Raji (cell line): Measurements from ENCODE around the gene GCA.

Source experiments
- POLR2A ChIP-seq: IDR thresholded peaks from 2 replicates; pipeline ENCODE4 v1.6.1; 2011; ENCODE audit warnings: low read depth, low read length, control low read depth; ENCODE audit not compliant: insufficient read depth

The GCA gene

DNA sequence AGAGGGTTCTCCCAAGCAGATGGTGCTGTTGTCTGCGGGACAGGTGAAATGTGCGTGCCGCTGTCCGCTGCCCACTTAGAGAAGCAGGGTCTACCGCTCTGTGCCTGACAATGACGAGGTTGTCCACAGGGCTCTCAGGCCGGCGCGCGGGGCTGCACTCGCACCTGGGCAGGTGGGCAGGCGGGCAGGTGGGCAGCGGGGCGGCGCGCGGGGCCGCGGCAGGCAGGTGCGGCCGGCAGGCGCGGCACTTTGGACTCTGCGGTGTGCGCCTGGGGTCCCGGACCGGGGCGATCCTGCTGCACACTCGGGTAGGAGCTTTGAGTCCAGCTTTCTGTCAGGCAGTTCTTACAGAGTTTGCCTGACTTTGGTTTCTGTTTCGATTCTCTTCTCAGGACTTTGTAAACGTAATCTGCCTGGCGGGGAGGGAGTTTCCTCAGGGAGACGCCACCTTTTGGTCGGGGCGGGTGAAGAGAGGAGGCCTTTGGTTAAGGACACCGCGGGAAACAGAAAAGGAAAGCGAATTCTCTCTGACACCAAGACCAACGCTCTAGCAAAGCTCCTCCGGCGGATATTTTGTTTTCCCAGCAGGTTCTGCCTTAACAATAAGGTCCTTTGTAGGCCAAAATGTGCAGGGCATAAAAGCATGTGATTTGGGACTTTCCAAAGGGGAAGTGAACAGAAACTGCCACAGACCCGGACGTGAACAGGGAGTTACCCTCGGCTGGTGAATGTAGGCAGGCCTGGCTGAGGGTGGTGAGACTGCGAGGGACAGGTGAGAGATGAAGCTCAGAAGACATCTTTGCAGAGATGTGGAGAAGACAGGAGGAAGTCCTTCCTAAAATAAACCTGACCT is 25.4 kb upstream of the GCA start, which contains the start of gene IFIH1:
Gene IFIH1, minus strand, starts transcription at position 357 of the 853 bp plus-strand sequence. CDS start 377 bp downstream, outside the sequence.
- TF ChIP-seq POLR2A, result peak; percentile 54

- no peak for TF ChIP-seq POLR2A
Measured at GRCh38 chr2:162320864-162321517, 22.9 kb upstream of the GCA start.

- no peak for TF ChIP-seq POLR2A
Measured at GRCh38 chr2:162324953-162325352, 19.0 kb upstream of the GCA start.

DNA sequence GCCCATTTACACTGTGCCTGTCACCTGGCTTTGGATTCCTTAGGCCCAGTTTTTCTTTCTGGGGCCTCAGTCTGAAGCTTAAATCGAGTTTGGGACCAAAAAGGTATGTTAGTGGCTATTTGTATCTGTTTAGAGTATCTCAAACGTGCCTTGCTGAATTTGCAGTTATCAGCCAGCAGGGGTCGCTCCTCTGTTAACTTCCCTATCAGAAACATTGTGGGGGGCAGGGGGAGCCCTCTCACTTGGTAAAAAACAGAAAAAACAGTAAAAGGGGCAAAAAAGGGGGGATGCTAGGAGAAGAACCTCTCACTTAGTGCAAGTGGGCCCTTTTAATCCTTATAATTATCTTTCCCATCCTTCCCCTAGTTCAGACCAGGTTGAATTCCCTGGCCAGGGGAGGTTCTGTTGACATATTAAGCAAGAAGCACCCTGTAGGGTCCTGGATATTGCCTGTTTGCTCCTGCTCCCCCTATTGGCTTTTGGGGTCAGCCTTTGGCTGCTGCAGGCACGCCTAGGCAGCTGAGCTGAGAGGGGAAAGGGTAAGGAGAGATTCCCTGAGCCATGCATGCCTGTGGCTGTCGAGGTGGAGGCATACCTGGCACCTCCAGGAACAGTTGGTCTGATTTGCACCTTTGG is 16.7 kb upstream of the GCA start:
- TF ChIP-seq POLR2A, result no peak

GRCh38 chr2:162327806-162328205 is 16.1 kb upstream of the GCA start:
- no peak for TF ChIP-seq POLR2A

GRCh38 chr2:162328424-162329157 is 15.3 kb upstream of the GCA start:
- TF ChIP-seq POLR2A, result no peak

DNA sequence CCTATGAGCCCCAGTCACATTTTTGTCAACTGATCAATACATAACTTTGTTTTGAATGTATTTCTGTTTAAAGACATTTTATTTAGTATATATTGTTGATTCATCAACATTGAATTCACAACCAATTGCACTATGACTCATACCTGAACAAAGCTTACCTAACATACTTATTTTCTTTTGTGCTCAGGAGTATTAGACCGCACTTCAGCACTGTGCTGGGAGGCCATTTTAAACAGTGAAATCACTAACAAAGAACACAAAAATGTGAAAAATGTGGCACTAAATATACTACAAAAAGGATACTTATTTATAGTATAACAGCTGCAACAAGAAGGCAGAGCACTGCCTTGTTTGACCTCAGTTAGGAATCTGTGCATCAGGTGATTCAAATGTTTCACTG is 13.1 kb upstream of the GCA start:
- no peak for TF ChIP-seq POLR2A

GRCh38 chr2:162333968-162334367 is 10.0 kb upstream of the GCA start:
- TF ChIP-seq POLR2A, result no peak

GRCh38 chr2:162337868-162338267 is 6.1 kb upstream of the GCA start:
- TF ChIP-seq POLR2A, result no peak

GRCh38 chr2:162340822-162341221 is 3.1 kb upstream of the GCA start:
- TF ChIP-seq POLR2A, result no peak

DNA sequence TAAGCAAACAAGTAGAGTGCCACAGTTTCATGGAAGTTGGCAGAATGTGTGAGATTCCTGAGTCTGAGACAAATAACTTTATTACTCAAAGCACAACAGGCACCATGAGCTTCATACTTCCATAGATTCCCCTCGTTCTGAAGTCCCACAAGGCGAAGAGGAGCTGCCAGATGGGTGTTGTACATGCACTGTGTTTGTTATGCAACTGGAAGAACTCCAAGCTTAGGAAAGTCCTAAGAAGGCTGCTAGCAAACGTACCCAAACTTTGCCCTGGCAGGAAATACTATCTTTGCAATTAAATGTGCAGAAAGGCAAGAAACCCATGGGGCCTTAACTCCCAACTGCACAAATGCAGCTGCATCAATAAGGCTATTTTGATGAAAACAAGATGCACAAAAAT is 1.6 kb upstream of the GCA start:
- no peak for TF ChIP-seq POLR2A

- TF ChIP-seq POLR2A, result no peak
Measured at GRCh38 chr2:162342841-162343240, 1.1 kb upstream of the GCA start.

GRCh38 chr2:162343492-162343823 is 474 bp upstream of the GCA start:
- TF ChIP-seq POLR2A, result no peak

DNA sequence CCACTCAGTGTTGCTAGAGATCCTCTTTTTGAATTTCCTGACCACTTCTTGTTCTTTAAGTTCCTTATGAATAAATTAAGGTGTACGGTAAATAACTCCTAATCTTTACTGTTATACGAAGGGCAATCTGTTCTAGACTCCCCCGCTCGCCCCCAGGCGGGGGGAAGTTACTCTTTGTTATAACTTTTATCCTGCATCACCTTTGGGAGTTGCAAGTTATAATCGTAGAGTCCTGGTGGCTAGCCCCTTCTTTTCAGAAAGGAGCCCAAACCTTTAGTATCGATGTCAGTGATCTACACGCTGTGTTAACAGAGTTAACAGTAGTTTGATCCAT is 652 bp downstream of the GCA start:
- TF ChIP-seq POLR2A, result no peak

GRCh38 chr2:162365392-162365791 is 21.5 kb downstream of the GCA start:
- TF ChIP-seq POLR2A, result no peak
